ENCODE results near the gene PTPRN2.

DNA sequence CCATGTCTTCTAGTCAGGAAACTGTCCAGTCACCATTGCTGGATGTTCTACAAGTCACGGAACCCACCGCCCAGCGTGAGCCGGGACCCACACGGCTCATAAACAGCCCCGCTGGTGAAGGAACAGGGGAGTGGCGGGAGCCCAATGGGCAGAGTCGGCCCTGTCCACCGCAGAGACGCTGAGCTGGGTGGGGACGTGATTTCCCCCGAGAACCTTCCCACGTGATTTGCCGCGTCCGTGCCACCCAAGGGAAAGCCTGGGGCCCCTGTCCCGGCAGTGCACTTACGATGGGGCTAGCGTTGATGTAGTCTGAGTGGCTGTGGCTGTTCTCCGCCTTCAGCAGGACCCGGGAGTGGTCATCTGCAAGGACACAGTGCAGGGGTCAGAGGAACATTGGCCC lies 983.9 kb downstream of the PTPRN2 start:
- TF ChIP-seq MEIS2 (IDR thresholded peaks at IDR 0.05; ENCODE audit: partially characterized antibody): no peak
- no peak for TF ChIP-seq SIN3A (IDR thresholded peaks at IDR 0.05; ENCODE audit: borderline replicate concordance in 2 of 2, control insufficient read depth in 1 of 2, low read depth in 2 of 2, low read length in 2 of 2)
- TF ChIP-seq STAG1 (CRISPR knock-in tag; IDR thresholded peaks at IDR 0.05; ENCODE audit: borderline replicate concordance): no peak
- TF ChIP-seq, protein P1, sequence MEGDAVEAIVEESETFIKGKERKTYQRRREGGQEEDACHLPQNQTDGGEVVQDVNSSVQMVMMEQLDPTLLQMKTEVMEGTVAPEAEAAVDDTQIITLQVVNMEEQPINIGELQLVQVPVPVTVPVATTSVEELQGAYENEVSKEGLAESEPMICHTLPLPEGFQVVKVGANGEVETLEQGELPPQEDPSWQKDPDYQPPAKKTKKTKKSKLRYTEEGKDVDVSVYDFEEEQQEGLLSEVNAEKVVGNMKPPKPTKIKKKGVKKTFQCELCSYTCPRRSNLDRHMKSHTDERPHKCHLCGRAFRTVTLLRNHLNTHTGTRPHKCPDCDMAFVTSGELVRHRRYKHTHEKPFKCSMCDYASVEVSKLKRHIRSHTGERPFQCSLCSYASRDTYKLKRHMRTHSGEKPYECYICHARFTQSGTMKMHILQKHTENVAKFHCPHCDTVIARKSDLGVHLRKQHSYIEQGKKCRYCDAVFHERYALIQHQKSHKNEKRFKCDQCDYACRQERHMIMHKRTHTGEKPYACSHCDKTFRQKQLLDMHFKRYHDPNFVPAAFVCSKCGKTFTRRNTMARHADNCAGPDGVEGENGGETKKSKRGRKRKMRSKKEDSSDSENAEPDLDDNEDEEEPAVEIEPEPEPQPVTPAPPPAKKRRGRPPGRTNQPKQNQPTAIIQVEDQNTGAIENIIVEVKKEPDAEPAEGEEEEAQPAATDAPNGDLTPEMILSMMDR (IDR thresholded peaks at IDR 0.05 in 2 of 3, conservative IDR thresholded peaks at IDR 0.05 in 1 of 3; ENCODE audit: insufficient read depth in 2 of 3, low read depth in 1 of 3, low read length in 3 of 3): no peak
- no peak for TF ChIP-seq FOS (IDR thresholded peaks at IDR 0.05; ENCODE audit: extremely low read depth, insufficient read length)
- no peak for TF ChIP-seq EGR1 (conservative IDR thresholded peaks at IDR 0.05)
- TF ChIP-seq, protein P2, sequence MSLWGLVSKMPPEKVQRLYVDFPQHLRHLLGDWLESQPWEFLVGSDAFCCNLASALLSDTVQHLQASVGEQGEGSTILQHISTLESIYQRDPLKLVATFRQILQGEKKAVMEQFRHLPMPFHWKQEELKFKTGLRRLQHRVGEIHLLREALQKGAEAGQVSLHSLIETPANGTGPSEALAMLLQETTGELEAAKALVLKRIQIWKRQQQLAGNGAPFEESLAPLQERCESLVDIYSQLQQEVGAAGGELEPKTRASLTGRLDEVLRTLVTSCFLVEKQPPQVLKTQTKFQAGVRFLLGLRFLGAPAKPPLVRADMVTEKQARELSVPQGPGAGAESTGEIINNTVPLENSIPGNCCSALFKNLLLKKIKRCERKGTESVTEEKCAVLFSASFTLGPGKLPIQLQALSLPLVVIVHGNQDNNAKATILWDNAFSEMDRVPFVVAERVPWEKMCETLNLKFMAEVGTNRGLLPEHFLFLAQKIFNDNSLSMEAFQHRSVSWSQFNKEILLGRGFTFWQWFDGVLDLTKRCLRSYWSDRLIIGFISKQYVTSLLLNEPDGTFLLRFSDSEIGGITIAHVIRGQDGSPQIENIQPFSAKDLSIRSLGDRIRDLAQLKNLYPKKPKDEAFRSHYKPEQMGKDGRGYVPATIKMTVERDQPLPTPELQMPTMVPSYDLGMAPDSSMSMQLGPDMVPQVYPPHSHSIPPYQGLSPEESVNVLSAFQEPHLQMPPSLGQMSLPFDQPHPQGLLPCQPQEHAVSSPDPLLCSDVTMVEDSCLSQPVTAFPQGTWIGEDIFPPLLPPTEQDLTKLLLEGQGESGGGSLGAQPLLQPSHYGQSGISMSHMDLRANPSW (CRISPR knock-in tag; IDR thresholded peaks at IDR 0.05): no peak
- no peak for TF ChIP-seq ELF1 (tag; IDR thresholded peaks at IDR 0.05)
- TF ChIP-seq ZNF830 (CRISPR knock-in tag; IDR thresholded peaks at IDR 0.05): no peak
- TF ChIP-seq, protein P3, sequence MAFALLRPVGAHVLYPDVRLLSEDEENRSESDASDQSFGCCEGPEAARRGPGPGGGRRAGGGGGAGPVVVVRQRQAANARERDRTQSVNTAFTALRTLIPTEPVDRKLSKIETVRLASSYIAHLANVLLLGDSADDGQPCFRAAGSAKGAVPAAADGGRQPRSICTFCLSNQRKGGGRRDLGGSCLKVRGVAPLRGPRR (CRISPR knock-in tag; IDR thresholded peaks at IDR 0.05): no peak
- TF ChIP-seq POLR2A (conservative IDR thresholded peaks at IDR 0.05): no peak
- no peak for TF ChIP-seq RBM17 (IDR thresholded peaks at IDR 0.05; ENCODE audit: borderline replicate concordance, low read depth, low read length)
